ENCODE measurements around the gene PPT1.

PPT1 gene

DNA sequence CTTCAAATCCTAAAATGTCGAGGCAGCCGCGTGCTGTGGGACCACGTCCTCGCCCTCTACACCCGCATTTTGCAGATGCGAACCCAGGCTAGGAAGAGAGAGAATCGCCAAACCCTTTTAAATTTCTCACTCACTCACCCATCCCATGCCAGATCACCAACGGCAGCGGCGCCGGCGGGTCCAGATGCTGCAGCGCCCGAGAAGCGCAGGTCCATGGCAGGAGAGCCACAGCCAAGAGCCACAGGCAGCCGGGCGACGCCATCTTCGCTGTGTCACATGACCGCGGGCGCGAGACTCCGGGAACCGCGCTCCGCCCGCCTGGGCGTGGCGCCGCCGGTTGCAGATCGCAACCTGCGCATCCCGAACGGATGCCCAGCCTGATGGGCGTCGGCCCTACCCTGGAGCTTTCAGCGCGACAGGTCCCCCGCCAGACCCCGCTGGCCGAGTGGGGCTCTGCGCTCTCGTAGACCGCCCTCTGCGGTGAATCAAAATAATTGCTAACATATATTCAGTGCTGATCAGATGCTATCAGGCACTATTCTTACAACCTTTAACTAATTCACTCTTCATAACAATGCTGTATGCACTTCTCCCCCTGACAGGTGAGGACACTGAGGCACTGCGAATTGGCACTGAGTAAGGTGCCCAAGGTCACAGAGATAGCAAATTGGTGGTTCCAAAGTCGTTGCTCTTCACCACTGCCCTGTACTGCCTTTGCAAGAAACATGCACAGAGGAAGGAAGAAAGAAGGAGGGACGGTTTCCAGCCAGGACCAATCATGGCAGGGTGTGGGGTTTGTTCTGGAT is at the start of gene PPT1:
Gene PPT1 (minus strand): TSS at position 276 of the 806 bp plus-strand sequence. CDS start 14 bp downstream, at position 262.
- peak; percentile 78 for DNase-seq (ENCODE audit: low spot score)

DNA sequence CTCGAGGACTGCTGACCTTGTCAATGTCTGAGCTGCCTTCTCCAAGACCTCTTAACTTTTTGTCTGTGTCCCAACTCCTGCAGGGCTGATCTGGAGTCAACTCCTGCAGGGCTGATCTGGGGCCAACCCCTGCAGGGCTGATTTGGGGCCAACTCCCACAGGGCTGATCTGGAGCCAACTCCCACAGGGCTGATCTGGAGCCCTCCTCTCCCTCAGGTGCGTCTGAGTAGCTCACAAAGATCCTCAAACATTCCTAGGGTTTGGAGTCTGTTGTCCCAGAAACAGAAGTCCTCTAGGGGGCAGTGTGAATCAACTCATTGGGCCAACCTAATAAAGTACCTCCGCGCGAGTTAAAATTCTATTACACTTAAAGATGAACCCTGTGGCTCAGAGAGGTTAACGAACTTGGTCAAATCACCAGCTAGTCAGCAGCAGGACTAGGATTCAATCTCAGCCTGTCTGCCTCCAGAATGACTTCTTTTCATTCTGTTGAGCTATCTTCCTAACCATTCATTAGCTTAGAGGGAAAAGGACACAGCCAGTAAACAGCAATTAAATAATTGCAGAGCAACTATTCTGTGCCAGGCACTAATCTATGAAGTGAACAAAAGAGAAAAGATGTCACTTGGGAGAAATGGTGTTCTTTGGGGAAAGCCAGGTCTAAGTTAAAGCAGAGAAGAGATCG is 47.0 kb upstream of the PPT1 start:
- peak; percentile 56 for DNase-seq (ENCODE audit: low spot score)

DNA sequence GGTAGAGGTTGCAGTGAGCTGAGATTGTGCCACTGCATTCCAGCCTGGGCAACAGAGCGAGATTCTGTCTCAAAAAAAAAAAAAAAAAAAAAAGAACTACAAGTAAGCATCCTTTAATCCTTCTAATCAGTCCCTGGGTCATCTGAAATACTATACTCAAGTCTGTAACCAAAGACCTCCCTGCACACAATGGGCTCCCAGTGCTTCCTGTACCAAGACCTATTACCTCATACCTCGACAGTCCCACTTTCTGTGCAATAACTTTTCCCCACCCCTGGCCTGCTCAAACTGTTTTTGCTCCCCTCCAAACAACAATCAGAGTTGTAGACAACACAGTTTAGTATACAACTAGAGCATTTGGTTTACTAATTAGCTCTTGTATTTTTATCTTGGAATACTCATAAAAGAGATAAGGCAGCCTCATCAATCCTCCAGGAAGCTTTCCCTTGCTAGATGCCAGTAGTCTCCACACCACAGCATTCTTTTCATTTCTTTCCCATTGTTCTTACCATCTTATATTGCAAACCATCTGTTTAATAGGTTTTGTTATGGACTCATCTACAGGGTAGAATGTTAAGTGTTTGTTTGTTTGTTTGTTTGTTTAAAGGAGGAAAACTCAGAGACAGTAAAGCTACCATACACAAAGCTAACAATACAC is 45.0 kb upstream of the PPT1 start:
- DNase-seq (ENCODE audit: low spot score), result no peak

DNA sequence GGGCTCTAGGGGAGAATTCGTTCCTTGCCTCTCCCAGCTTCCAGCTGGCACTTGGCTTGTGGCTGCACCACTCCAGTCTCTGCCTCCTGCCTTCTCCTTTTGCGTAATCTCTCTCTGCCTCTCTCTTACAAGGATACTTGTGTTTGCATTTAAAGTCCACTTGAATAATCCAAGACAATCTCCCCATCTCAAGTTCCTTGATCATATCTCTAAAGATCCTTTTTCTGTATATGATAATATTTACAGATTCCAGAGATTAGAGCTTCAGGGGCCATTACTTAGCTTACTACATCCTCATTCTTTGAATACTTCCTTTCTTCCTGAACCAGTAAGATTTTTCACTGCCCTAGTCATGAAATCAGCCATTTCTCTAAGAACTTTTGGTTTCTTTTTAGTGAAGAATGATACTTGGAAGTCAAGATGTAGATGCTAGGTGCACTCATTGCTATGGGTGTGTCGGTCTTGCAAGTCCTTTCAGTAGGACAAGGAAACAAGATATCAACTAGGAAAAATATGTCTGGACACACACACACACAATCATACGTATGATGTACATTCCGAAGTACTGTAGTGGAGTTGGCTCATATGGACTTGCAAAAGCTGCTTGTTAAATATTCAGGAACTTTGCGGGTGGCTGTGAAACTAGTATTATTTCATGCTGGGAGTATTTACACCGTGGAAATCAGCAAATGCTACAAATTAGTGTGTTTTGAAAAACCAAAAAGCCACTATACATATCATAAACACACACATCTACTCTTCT is 43.3 kb upstream of the PPT1 start:
- peak; percentile 27 for DNase-seq (ENCODE audit: low spot score)

DNA sequence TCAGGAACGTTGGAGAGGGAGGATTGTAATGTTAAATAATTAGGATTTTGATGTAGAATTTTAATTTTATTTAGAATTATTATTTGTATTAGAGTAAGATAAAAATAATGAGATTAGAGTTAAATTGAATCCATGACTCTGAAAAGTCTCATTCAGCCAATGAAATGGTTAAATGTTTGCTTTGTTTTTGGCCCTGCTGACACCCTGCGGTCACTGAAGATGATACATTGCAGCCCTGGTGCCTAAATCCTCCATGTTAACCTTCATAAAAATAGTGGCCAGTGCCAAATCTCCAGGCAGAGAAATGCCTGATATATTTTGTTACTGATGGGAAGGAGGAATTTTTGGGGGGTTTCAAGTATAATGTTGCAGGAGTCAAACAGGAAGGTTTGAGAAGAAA is 36.8 kb upstream of the PPT1 start:
- DNase-seq (ENCODE audit: low spot score), result no peak

DNA sequence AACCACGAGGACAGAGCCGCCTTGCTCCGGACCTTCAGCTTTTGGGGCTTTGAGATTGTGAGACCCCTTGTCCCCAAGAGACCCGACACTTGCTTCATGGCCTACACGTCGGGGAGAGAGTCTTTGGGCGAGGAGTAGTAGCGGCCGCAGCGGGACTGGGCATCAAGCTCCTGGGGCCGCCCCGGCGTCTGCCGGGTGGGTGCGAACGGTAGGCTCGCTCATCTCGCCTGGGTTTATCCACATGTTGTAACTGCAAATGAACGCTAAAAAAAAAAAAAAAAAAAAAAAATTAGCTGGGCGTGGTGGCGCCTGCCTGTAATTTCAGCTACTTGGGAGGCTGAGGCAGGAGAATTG is 36.2 kb upstream of the PPT1 start:
- no peak for DNase-seq (ENCODE audit: low spot score)

DNA sequence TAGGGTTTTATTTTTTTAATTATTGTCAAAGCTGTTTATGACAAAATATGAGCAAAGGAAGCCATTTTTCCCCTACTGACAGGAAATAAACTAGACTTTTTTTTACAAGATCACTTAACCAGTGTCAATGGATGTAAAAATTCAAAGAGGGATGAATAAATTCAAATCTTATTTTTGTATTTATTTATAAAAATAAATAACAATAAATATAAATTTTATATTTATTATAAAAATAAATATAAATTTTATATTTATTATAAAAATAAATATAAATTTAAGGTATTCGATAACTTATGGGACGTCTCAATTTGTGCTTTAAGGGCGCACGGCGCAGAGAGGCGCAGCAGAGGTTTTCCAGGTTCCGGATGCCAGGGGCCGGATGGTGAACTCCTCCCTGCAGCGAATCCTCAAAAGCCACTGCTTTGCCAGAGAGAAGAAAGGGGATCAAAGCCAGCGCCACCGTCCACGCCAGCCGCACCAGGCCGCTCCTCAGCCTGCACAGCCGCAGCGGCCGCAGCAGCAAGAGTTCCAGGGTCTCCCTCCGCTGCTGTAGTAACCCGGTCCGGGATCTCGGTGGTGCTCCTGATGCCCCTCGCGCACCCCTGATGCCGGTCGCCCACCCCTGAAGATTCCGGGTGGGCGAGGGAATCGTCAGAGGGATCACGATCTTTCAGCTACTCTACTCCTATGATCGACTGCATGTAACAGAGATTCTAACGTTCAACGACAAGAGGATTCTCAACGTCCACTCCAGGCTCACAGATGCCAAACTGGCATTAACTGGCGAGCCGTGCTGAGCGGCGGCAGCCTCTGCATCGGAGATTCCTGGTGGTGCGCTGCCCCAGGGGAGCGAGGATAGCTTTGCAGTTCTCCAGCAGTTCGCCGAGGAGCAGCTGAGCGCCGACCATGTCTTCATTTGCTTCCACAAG is 35.6 kb upstream of the PPT1 start:
- DNase-seq (ENCODE audit: low spot score), result peak; percentile 15

DNA sequence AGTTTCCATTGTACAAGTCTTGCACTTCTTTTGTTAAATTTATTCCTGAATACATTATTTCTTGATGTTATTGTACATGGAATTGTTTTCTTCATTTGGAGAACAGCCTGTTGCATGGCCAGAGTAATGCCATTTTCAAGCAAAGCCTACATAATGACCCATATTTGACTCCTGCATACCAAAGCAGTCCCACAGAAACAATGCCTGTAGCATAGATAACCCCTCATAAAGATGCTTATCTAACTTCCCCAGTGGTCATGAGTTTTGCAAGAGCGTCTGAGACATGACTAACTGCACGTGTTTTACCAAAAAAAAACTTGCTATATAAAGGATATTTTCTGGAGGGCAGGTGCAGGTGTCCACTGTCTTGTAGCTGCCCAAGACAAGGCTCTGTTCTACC is 33.8 kb upstream of the PPT1 start:
- no peak for DNase-seq (ENCODE audit: low spot score)

DNA sequence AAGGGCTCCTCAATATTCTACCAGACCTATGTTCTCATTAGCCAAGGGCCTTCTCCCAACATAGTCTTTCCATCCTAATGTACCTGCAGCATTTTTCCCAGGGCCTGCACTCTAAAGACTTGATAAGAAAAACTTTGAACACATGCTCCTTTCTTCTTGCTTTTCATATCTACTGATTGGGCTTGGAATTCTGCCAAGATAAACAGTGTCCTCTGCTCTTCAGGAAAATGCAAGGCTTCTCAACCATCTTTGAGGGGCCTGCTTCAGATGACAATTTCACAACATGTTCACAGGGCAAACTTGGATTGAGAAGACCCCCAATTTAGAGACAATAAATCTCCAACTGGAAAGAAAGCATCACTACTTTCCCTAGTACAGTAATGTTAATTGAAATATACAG is 25.8 kb upstream of the PPT1 start:
- DNase-seq (ENCODE audit: low spot score), result no peak

DNA sequence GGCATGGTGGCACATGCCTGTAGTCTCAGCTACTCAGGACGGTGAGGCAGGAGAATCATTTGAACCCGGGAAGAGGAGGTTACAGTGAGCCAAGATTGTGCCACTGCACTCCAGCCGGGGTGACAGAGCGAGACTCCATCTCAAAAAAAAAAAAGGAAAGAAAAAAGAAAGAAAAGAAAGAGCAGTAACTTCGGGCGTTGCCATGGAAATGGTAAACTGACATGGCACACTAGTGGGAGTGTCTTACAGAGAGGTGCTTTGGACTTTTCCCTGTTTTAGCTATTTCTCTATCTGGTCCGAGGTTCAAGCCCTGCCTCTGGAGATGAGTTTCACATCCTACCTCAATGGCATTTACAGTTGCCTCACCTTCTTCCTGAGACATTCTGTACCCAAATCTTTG is 23.1 kb upstream of the PPT1 start:
- no peak for DNase-seq (ENCODE audit: low spot score)

DNA sequence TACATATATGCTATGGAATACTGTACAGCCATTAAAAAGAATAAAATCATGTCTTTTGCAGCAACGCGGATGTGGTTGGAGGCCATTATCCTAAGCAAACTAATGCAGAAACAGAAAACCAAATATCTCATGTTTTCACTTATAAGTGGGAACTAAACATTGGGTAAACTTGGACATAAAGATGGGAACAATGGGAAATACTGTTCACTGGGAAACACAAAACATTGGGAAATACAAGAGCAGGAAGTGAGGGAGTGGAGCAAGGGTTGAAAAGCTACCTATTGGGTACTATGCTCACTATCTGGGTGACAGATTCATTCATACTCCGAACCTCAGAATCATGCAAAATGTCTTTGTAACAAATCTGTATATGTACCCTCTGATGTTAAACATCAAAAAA is 17.3 kb upstream of the PPT1 start:
- DNase-seq (ENCODE audit: low spot score), result no peak

DNA sequence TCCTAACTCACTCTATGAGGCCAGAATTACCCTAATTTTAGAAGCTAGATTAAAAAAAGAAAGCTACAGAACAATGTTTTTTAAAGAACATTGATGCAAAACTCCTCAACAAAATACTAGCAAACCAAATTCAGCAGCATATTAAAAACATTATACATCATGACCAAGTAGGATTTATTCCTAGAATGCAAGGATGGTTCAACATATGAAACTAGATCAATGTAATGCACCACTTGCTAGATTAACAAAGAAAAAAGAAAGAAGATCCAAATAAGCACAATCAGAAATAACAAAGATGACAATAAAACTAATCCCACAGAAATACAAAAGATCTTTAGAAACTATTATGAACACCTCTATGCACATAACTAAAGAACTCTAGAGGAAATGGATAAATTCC is 13.3 kb upstream of the PPT1 start:
- no peak for DNase-seq (ENCODE audit: low spot score)

DNA sequence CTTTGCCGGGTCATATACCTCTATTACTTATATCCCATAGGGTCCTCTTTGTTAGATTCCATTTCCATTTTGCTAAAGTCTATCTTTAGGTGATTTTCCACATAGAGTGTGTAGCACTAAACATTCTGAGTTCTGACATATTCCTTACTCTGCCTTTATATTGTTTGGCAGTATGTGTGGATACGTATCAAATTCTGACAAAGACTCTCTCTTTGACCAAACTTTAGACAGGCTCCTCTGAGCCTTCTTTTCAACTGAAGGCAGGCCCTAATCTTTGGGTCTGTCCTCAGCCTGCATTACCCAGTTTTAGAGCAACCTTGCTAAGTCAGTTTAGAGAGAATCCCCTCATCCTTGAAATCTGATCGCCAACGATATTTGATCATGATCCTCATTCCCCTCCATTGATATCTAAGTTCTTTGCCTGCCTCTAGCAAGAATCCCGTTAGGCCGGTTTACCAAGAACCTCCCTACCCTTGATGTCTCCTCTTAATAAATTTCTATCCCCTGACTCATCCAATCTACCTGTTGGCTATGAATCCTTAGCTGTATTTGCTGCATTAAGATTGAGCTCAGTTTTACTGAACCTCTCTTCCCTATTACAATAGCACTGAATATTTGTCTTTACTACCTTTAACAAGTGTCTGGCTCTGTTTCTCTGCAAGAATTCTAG is 10.4 kb upstream of the PPT1 start:
- DNase-seq (ENCODE audit: low spot score), result no peak

DNA sequence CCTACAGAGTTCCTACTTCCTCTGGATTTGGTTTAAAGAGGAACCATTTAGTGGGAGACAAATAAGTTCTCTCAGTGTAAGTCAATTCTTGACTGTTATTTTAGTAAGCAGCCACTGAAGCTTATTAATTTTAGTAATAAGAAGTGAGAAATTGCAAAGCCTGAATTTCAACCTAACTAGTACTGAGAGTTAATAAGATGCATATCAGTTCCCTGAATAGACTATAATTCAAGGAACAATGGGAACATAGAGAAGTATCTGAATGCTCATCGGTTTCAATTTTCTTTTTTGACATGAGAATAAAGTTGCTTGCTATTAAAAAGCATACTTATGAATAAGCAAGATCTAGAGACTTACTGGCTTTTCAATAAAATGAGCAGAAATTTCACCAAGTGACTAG is 8.0 kb upstream of the PPT1 start:
- no peak for DNase-seq (ENCODE audit: low spot score)

DNA sequence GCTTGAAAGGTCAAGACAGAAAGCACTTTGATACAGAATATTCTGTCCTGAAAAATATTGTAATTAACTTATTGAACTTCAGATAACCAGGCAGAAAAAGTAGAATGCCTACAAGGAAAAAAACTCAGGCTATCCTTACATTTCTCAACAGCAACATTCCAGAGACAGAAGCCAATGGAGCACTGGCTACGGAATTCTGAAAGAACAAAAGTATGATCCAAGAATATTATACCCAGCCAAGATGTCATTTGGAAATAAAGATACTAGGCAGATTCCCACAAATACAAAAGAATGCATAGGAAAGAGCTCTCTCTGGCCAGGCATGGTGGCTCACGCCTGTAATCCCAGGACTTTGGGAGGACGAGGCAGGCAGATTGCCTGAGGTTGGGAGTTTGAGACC is 5.8 kb upstream of the PPT1 start:
- DNase-seq (ENCODE audit: low spot score), result no peak

DNA sequence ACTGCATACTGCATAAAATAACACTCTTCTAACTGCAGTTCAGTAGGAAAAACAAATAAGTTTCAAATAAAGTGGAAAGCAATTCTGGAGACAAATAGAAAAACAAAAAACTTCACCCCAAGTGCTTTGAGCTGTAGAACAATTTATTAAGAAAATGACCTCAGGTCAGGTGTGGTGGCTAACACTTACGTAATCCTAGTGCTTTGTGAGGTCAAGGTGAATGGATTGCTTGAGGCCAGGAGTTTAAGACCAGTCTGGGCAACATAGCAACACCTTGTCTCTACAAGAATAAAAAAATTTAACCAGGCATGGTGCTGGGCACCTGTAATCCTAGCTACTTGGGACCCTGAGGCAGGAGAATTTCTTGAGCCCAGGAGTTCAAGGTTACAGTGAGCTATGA is 5.0 kb upstream of the PPT1 start:
- DNase-seq (ENCODE audit: low spot score), result no peak

DNA sequence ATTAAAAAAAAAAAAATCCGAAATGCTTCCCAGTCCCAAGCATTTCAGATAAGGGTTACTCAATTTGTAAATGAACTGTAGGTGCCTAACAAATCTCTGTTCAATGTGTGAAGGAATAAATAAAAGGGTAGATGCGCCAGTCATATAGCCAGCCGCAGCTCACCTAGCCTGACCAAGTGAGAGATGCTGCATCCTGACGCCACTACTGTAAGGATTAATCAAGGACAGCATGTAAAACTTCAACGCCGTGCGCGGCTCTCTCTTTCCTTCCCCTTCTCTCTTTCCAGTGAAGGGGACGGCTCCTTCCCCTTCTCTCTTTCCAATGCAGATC is 441 bp downstream of the PPT1 start:
- no peak for DNase-seq (ENCODE audit: low spot score)

DNA sequence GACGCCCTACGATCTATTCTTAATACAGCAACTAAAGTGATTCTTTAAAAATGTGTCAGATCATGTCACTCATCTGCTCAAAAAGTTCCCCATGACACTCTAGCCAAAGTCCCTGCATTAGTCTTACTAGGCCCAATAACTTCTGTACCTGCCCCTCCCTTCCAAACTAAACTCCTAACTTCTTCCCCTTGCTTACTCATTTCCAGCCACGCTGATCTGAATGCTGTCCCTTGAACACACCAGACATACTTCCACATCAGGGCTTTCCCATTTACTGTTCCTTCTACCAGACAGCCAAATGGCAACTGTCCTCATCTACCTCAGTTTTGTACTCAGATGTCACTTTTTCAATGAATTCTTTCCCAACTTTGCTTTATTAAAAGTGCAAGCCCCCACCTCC is 1.2 kb downstream of the PPT1 start:
- no peak for DNase-seq (ENCODE audit: low spot score)

DNA sequence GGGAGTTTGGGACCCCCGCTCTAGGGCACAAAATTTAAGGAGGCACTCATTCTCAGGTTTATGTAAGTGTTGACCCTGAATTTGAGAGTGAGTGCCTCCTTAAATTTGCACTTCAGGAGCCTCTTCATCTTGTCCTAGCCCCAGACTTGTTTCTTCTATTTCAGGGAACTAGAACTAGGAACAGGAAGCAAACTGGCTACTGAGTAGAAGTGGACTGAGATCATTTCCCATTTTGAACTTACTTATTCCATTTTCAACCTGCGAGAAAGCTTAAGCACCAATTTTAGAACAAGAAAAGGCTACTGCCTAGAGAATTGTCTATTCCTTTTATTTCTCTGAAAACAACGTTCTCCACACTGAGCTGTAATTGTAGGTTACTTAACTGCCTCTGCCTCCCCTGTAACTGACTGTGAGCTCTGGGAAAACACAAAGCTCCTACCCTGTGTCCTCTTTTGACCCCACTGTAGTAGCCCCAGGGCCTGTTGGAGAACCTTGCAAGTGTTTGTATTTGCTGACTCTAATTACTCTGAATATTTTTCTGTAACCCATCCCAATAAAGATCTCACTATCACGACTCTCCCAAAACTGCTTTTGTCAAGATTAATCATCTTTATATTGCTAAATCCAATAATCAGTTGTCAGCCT is 2.5 kb downstream of the PPT1 start:
- no peak for DNase-seq (ENCODE audit: low spot score)
